Esophagus mucosa (tissue), 1 donor: ENCODE data around the gene BRD1. TPM values are rescaled to one million over a fixed set of nuclear protein-coding genes. Genes with fewer than 3 reads are reported as not detected.
"Not testable (repeated sequence)": the region's sequence is repeated elsewhere in the genome, so short reads cannot be mapped to it uniquely, and the experiment has no call there.

Experiments used
- ATAC-seq: fragments of 200-7000 bp; cut with Tn5 transposase; one replicate; pipeline ENCODE4 v1.9.1; 2020
- total RNA-seq: library from RNA; stranded (reverse); gene quantifications from one replicate; pipeline ENCODE4 v1.2.4, GENCODE V29; 2023
- donor health status: DM: yes; HTN: yes; CAD: no.

BRD1 gene
- total RNA-seq, 1 donor from 2014 or later = 23.8 TPM

GRCh38 chr22:49852898-49853894 lies 25.5 kb upstream of the BRD1 start, which contains the start of gene ZBED4:
ZBED4 (plus strand) TSS chr22:49853844; CDS start chr22:49883663, 29,819 bp downstream.
- peak; percentile 95 for ATAC-seq

- not testable (repeated sequence) for ATAC-seq
Observed at GRCh38 chr22:49852568-49852897, 24.9 kb upstream of the BRD1 start.

- no peak for ATAC-seq
Observed at GRCh38 chr22:49850959-49851802, 23.5 kb upstream of the BRD1 start.

GRCh38 chr22:49850021-49850911 lies 22.6 kb upstream of the BRD1 start:
- no peak for ATAC-seq

GRCh38 chr22:49849161-49850020 lies 21.7 kb upstream of the BRD1 start:
- ATAC-seq = no peak

GRCh38 chr22:49848690-49849160 lies 21.1 kb upstream of the BRD1 start:
- no peak for ATAC-seq

GRCh38 chr22:49847751-49848689 lies 20.3 kb upstream of the BRD1 start:
- no peak for ATAC-seq

- ATAC-seq = no peak
Observed at GRCh38 chr22:49845666-49846459, 18.2 kb upstream of the BRD1 start.

GRCh38 chr22:49845241-49845640 lies 17.6 kb upstream of the BRD1 start:
- no peak for ATAC-seq

GRCh38 chr22:49838771-49839717 lies 11.4 kb upstream of the BRD1 start:
- ATAC-seq = peak; percentile 35

GRCh38 chr22:49833340-49834007 lies 5.8 kb upstream of the BRD1 start:
- ATAC-seq = peak; percentile 86

GRCh38 chr22:49829044-49829853 lies 1.6 kb upstream of the BRD1 start:
- ATAC-seq = no peak

GRCh38 chr22:49828599-49828965 lies 909 bp upstream of the BRD1 start:
- no peak for ATAC-seq

- ATAC-seq = no peak
Observed at GRCh38 chr22:49827271-49827852, 311 bp downstream of the BRD1 start.

GRCh38 chr22:49826603-49827270 lies 936 bp downstream of the BRD1 start:
- ATAC-seq = peak; percentile 62
